Tibial artery (tissue), 4 donors: ENCODE results near the gene ABCC8.

Experiments
- DNase-seq, 2 donors: peaks; one replicate each; pipeline ENCODE4 v3.0.0-alpha.2; 2019
- H3K27ac ChIP-seq, 2 donors: fragments of 200-600 bp; sonication (generic) in 1 of 2; 1 replicate in 1 of 2; 2 replicates in 1 of 2; pipeline ENCODE4 v1.5.1; 2018 to 2019; ENCODE audit warnings: mild to moderate bottlenecking in 1 of 2
- H3K27me3 ChIP-seq, 2 donors: fragments of 200-600 bp; sonication (generic) in 1 of 2; one replicate each; pipeline versions ENCODE4 v1.5.1 to v1.6.0; 2016 to 2019
- H3K36me3 ChIP-seq, 3 donors: fragments of 200-600 bp; sonication (generic) in 2 of 3; one replicate each; pipeline ENCODE4 v1.5.1; 2016 to 2019; ENCODE audit warnings: mild to moderate bottlenecking in 2 of 3
- H3K4me1 ChIP-seq, 4 donors: fragments of 200-600 bp; sonication (generic) in 2 of 4; 1 replicate in 3 of 4; 2 replicates in 1 of 4; pipeline ENCODE4 v1.5.1; 2016 to 2019
- H3K4me3 ChIP-seq, 2 donors: fragments of 200-600 bp; sonication (generic) in 1 of 2; 1 replicate in 1 of 2; 2 replicates in 1 of 2; pipeline ENCODE4 v1.5.1; 2018 to 2019; ENCODE audit warnings: mild to moderate bottlenecking in 2 of 2
- H3K9me3 ChIP-seq, 3 donors: fragments of 200-600 bp; sonication (generic) in 1 of 3; one replicate each; pipeline ENCODE4 v1.5.1; 2016 to 2019
- intact Hi-C: fragments of 100-400 bp; cut with DNase I; formaldehyde crosslinking; loops from one replicate; pipeline ENCODE4 v1.15.0; 2023; ENCODE audit warnings: low total_unique reads
- TF ChIP-seq, protein P1 (sequence below), 2 experiments: fragments of 200-600 bp in 1 of 2; fragments of 450-650 bp in 1 of 2; IDR thresholded peaks; one replicate each; pipeline ENCODE4 v1.5.1; 2017 to 2019; ENCODE audit warnings: antibody characterized with exemption in 2 of 2, mild to moderate bottlenecking in 1 of 2, moderate library complexity in 1 of 2

The ABCC8 gene

GRCh38 chr11:17463546-17464174 lies 13.0 kb downstream of the ABCC8 start:
- no peak for DNase-seq
- Histone ChIP-seq H3K9me3 (no peaks in the 10 kb centered on the region), H3K4me3 (no peak overlapping the region), H3K4me1 (no peaks in the 10 kb centered on the region), H3K27me3 (peaks cover 0 to 5% of the 10 kb centered on the region in 2 donors), H3K36me3 (no peaks in the 10 kb centered on the region), H3K27ac (no peak overlapping the region)
- TF ChIP-seq, protein P1, sequence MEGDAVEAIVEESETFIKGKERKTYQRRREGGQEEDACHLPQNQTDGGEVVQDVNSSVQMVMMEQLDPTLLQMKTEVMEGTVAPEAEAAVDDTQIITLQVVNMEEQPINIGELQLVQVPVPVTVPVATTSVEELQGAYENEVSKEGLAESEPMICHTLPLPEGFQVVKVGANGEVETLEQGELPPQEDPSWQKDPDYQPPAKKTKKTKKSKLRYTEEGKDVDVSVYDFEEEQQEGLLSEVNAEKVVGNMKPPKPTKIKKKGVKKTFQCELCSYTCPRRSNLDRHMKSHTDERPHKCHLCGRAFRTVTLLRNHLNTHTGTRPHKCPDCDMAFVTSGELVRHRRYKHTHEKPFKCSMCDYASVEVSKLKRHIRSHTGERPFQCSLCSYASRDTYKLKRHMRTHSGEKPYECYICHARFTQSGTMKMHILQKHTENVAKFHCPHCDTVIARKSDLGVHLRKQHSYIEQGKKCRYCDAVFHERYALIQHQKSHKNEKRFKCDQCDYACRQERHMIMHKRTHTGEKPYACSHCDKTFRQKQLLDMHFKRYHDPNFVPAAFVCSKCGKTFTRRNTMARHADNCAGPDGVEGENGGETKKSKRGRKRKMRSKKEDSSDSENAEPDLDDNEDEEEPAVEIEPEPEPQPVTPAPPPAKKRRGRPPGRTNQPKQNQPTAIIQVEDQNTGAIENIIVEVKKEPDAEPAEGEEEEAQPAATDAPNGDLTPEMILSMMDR (IDR thresholded peaks at IDR 0.05) = no peak
- intact Hi-C loops = no loop called here

DNA sequence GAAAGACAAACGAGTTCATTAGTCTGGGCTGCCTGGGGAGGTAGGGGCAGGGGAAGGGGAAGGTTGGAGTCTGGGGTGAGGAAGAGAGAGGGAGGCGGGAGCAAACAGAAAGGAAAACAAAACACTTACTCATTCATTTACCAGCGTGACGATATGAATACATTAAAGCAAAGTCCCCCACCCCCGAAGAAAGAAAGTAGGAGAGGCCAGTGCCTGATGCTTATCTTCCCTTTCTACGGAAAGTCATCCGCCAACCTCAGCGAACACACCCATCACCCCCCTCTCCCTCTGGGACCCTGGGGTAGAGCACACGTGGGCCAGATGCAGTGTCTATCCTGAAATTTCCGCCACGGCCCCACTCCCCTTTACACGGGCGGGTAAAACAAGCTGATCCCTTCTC lies 13.7 kb downstream of the ABCC8 start:
- Histone ChIP-seq H3K27me3 (peaks cover 0 to 5% of the 10 kb centered on the region in 2 donors), H3K27ac (no peak overlapping the region), H3K4me3 (no peak overlapping the region), H3K36me3 (no peaks in the 10 kb centered on the region), H3K9me3 (no peaks in the 10 kb centered on the region), H3K4me1 (no peaks in the 10 kb centered on the region)
- DNase-seq = no peak
- intact Hi-C loops = no loop called here
- TF ChIP-seq, protein P1 (IDR thresholded peaks at IDR 0.05) = no peak

- no peak overlapping the region for H3K27ac ChIP-seq
- H3K9me3 ChIP-seq = no peaks in the 10 kb centered on the region
- H3K4me1 ChIP-seq = no peaks in the 10 kb centered on the region
- H3K4me3 ChIP-seq = no peak overlapping the region
- H3K36me3 ChIP-seq = no peaks in the 10 kb centered on the region
- H3K27me3 ChIP-seq = peaks cover 0 to 8% of the 10 kb centered on the region in 2 donors
- TF ChIP-seq, protein P1 (IDR thresholded peaks at IDR 0.05) = no peak
- intact Hi-C loops = no loop called here
- no peak for DNase-seq
These were observed 16.2 kb downstream of the ABCC8 start for GRCh38 chr11:17460406-17460805.

GRCh38 chr11:17459236-17459896 lies 17.3 kb downstream of the ABCC8 start:
- no peaks in the 10 kb centered on the region for H3K36me3 ChIP-seq
- no peaks in the 10 kb centered on the region for H3K4me1 ChIP-seq
- H3K9me3 ChIP-seq = no peaks in the 10 kb centered on the region
- TF ChIP-seq, protein P1 (IDR thresholded peaks at IDR 0.05) = no peak
- intact Hi-C loops = no loop called here
- H3K27ac ChIP-seq = no peak overlapping the region
- peak in 1 of 2 donors; percentile 51 for DNase-seq
- no peak overlapping the region for H3K4me3 ChIP-seq
- H3K27me3 ChIP-seq = peaks cover 0 to 8% of the 10 kb centered on the region in 2 donors

DNA sequence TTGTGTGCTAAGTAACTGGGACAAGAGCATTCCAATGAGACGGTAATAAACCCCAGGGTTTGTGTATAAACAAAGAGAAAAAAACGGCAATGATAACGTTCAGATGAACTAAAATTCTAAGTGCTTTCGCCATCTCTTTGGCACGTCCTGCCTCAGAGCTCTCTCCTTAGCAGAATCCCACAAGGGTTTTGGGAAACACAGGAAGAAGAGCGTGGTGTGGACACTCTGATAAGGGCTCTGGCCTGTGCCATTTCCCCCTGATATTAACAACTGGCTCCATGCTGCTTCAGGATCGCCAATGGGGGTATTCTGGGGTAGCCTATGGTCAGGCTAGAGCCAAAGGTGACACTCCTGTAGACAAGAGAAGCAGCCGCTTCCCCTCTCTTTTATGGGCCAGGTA lies 18.4 kb downstream of the ABCC8 start:
- Histone ChIP-seq H3K9me3 (no peaks in the 10 kb centered on the region), H3K27me3 (peaks cover 0 to 8% of the 10 kb centered on the region in 2 donors), H3K36me3 (no peaks in the 10 kb centered on the region), H3K4me3 (no peak overlapping the region), H3K27ac (no peak overlapping the region), H3K4me1 (no peaks in the 10 kb centered on the region)
- TF ChIP-seq, protein P1 (IDR thresholded peaks at IDR 0.05) = no peak
- intact Hi-C loops = no loop called here
- DNase-seq = no peak
